Keratinocyte (primary cell): ENCODE results near the gene MANEAL.

Source experiments
- EZH2 ChIP-seq: IDR thresholded peaks from one replicate; pipeline ENCODE4 v1.6.1; 2012; ENCODE audit warnings: inconsistent platforms, mild to moderate bottlenecking, low read length, moderate library complexity
- TF ChIP-seq, protein P1 (sequence below), 3 experiments: IDR thresholded peaks in 1 of 3; conservative IDR thresholded peaks in 1 of 3; optimal IDR thresholded peaks in 1 of 3; 2 replicates in 2 of 3; 3 replicates in 1 of 3; pipeline versions ENCODE3 to v1.5.1; 2011; ENCODE audit warnings: low read length in 3 of 3, mild to moderate bottlenecking in 3 of 3, moderate library complexity in 2 of 3, control low read depth in 1 of 3, inconsistent platforms in 1 of 3; ENCODE audit not compliant: insufficient read depth in 2 of 3; ENCODE audit errors: extremely low read depth in 1 of 3

DNA sequence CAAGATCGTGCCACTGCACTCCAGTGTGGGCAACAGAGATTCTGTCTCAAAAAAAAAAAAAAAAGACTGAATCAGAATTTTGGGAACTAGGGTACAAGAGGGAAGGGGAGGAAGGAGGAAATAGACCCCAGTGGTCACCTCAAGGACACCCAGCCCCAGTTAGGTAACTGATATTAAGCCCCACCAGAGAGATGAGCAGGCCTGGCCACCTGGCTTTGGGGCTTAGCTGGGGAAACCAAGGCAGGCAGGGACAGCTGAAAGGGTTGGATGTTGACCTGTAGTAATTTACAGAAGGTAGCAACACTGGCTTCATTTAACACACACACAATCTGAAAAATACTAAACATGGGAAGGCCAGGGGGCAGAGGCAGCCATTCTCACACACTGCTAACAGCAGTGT is 8.8 kb downstream of the MANEAL start:
- TF ChIP-seq, protein P1, sequence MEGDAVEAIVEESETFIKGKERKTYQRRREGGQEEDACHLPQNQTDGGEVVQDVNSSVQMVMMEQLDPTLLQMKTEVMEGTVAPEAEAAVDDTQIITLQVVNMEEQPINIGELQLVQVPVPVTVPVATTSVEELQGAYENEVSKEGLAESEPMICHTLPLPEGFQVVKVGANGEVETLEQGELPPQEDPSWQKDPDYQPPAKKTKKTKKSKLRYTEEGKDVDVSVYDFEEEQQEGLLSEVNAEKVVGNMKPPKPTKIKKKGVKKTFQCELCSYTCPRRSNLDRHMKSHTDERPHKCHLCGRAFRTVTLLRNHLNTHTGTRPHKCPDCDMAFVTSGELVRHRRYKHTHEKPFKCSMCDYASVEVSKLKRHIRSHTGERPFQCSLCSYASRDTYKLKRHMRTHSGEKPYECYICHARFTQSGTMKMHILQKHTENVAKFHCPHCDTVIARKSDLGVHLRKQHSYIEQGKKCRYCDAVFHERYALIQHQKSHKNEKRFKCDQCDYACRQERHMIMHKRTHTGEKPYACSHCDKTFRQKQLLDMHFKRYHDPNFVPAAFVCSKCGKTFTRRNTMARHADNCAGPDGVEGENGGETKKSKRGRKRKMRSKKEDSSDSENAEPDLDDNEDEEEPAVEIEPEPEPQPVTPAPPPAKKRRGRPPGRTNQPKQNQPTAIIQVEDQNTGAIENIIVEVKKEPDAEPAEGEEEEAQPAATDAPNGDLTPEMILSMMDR (optimal IDR thresholded peaks at IDR 0.05 in 1 of 3, IDR thresholded peaks at IDR 0.05 in 1 of 3, conservative IDR thresholded peaks at IDR 0.05 in 1 of 3; ENCODE audit: extremely low read depth in 1 of 3, insufficient read depth in 2 of 3, low read length in 3 of 3) = no peak
- no peak for TF ChIP-seq EZH2
